Measurements from ENCODE around the gene FREM1. TPM values are rescaled to one million over a fixed set of nuclear protein-coding genes. Genes with fewer than 3 reads are reported as not detected.

Gene FREM1
- total RNA-seq, 4 donors from 2014 or later = 1.1 to 5.8 (median 2.1) TPM

DNA sequence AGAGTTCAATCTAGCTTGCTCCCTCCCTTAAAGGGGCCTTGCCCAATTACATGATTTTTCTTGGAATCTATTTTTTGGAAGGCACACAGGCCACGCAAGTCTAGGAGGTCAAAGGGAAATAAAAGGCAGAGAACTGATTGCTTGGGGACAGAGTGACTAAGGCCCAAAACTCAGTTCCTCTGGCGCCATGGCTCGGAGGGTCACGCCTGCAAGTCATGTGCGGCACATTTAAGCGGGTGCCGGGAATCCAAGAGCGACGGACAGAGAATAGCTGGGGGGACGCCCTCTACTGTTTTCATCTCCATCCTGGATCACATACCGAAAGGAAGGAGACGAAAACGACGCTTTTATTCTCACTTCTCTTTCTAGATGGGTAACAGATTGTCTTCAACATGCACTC is 78.6 kb downstream of the FREM1 start:
- TF ChIP-seq, protein P1, sequence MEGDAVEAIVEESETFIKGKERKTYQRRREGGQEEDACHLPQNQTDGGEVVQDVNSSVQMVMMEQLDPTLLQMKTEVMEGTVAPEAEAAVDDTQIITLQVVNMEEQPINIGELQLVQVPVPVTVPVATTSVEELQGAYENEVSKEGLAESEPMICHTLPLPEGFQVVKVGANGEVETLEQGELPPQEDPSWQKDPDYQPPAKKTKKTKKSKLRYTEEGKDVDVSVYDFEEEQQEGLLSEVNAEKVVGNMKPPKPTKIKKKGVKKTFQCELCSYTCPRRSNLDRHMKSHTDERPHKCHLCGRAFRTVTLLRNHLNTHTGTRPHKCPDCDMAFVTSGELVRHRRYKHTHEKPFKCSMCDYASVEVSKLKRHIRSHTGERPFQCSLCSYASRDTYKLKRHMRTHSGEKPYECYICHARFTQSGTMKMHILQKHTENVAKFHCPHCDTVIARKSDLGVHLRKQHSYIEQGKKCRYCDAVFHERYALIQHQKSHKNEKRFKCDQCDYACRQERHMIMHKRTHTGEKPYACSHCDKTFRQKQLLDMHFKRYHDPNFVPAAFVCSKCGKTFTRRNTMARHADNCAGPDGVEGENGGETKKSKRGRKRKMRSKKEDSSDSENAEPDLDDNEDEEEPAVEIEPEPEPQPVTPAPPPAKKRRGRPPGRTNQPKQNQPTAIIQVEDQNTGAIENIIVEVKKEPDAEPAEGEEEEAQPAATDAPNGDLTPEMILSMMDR (IDR thresholded peaks at IDR 0.05) = no peak
- TF ChIP-seq POLR2A (IDR thresholded peaks at IDR 0.05) = no peak
- no peak for TF ChIP-seq POLR2AphosphoS5 (IDR thresholded peaks at IDR 0.05)
- no peak for TF ChIP-seq EP300 (IDR thresholded peaks at IDR 0.05)
- Histone ChIP-seq H3K27me3 (no peaks in the 10 kb centered on the region), H3K27ac (no peak overlapping the region), H3K9me3 (no peaks in the 10 kb centered on the region), H3K36me3 (no peaks in the 10 kb centered on the region), H3K4me3 (no peak overlapping the region), H3K4me1 (no peaks in the 10 kb centered on the region)
- 89% methylated on average over 14 of the region's 14 CpGs for WGBS
- DNase-seq (ENCODE audit: low spot score in 2 of 2) = no peak

DNA sequence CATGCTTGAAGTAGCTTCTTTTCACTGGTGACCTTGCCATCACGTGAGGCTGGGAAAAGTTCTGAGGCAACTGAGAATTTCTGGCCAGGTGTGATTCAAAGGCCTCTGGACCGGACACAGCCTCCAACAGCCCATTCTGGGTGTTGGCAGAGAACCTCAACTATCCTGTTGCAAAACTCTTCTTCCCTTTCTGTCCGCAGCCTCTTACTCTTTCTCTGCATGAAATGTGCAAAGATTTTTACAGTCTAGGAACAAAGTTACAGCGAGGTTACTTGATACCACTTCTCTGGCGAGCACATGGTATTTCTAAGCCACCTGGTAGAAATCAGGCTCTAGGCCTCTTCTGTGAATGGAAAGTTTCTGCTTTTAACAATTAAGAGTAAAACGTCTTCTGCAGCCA is 79.2 kb downstream of the FREM1 start:
- TF ChIP-seq, protein P1 (IDR thresholded peaks at IDR 0.05) = no peak
- TF ChIP-seq POLR2A (IDR thresholded peaks at IDR 0.05) = no peak
- TF ChIP-seq POLR2AphosphoS5 (IDR thresholded peaks at IDR 0.05) = no peak
- TF ChIP-seq EP300 (IDR thresholded peaks at IDR 0.05) = no peak
- Histone ChIP-seq H3K36me3 (no peaks in the 10 kb centered on the region), H3K9me3 (no peaks in the 10 kb centered on the region), H3K27ac (no peak overlapping the region), H3K4me3 (no peak overlapping the region), H3K27me3 (no peaks in the 10 kb centered on the region), H3K4me1 (no peaks in the 10 kb centered on the region)
- DNase-seq (ENCODE audit: low spot score in 2 of 2) = no peak
- WGBS = 75% methylated on average over 6 of the region's 6 CpGs

- no peak overlapping the region for H3K4me3 ChIP-seq
- TF ChIP-seq, protein P1 (IDR thresholded peaks at IDR 0.05) = no peak
- TF ChIP-seq POLR2A (IDR thresholded peaks at IDR 0.05) (no peak), EP300 (IDR thresholded peaks at IDR 0.05) (no peak), POLR2AphosphoS5 (IDR thresholded peaks at IDR 0.05) (no peak)
- no peaks in the 10 kb centered on the region for H3K4me1 ChIP-seq
- H3K27ac ChIP-seq = no peak overlapping the region
- WGBS = 93% methylated on average over 1 of the region's 1 CpG
- DNase-seq (ENCODE audit: low spot score in 2 of 2) = no peak
- no peaks in the 10 kb centered on the region for H3K9me3 ChIP-seq
- no peaks in the 10 kb centered on the region for H3K36me3 ChIP-seq
- H3K27me3 ChIP-seq = no peaks in the 10 kb centered on the region
These were observed 80.2 kb downstream of the FREM1 start for GRCh38 chr9:14830057-14830456.

- no peaks in the 10 kb centered on the region for H3K36me3 ChIP-seq
- no peak for TF ChIP-seq EP300 (IDR thresholded peaks at IDR 0.05)
- TF ChIP-seq POLR2A (IDR thresholded peaks at IDR 0.05) = no peak
- TF ChIP-seq, protein P1 (IDR thresholded peaks at IDR 0.05) = no peak
- TF ChIP-seq POLR2AphosphoS5 (IDR thresholded peaks at IDR 0.05) = no peak
- H3K27me3 ChIP-seq = no peaks in the 10 kb centered on the region
- H3K4me1 ChIP-seq = no peaks in the 10 kb centered on the region
- no peak for DNase-seq (ENCODE audit: low spot score in 2 of 2)
- H3K9me3 ChIP-seq = no peaks in the 10 kb centered on the region
- H3K4me3 ChIP-seq = no peak overlapping the region
- no peak overlapping the region for H3K27ac ChIP-seq
These were observed 81.0 kb downstream of the FREM1 start for GRCh38 chr9:14829204-14829603.

DNA sequence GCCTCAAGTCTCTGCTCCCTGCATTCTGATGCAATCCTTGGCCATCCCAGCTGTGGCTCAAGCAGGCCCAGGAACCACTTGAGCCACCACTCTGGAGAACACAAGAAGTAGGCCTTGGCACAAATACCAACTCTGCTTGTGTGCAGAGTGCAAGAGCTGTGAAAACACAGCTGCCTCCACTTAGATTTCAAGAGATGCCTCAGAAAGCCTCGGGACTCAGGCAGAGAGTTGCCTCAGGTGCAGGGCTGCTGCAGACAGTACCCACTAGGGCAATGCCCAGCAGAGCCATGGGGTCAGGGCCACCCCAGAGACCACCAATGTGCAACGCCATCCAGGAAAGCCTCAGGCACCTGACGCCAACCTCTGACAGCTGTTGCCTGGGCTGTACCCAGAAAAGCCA is 82.4 kb downstream of the FREM1 start:
- H3K27me3 ChIP-seq = no peaks in the 10 kb centered on the region
- H3K9me3 ChIP-seq = no peaks in the 10 kb centered on the region
- no peaks in the 10 kb centered on the region for H3K36me3 ChIP-seq
- H3K27ac ChIP-seq = no peak overlapping the region
- 100% methylated on average over 3 of the region's 3 CpGs for WGBS
- no peak overlapping the region for H3K4me3 ChIP-seq
- TF ChIP-seq, protein P1 (IDR thresholded peaks at IDR 0.05) = no peak
- no peak for TF ChIP-seq POLR2A (IDR thresholded peaks at IDR 0.05)
- TF ChIP-seq POLR2AphosphoS5 (IDR thresholded peaks at IDR 0.05) = no peak
- TF ChIP-seq EP300 (IDR thresholded peaks at IDR 0.05) = no peak
- DNase-seq (ENCODE audit: low spot score in 2 of 2) = no peak
- no peaks in the 10 kb centered on the region for H3K4me1 ChIP-seq
